Keratinocyte (primary cell): Measurements from ENCODE around the gene CNNM3.
A peak's percentile ranks its signal among the peaks of the same experiment; 100 is the strongest.

ENCODE experiments used
- EZH2 ChIP-seq: IDR thresholded peaks from one replicate; pipeline ENCODE4 v1.6.1; 2012; ENCODE audit warnings: inconsistent platforms, mild to moderate bottlenecking, low read length, moderate library complexity
- TF ChIP-seq, protein P1 (sequence below), 3 experiments: IDR thresholded peaks in 1 of 3; conservative IDR thresholded peaks in 1 of 3; optimal IDR thresholded peaks in 1 of 3; 2 replicates in 2 of 3; 3 replicates in 1 of 3; pipeline versions ENCODE3 to v1.5.1; 2011; ENCODE audit warnings: low read length in 3 of 3, mild to moderate bottlenecking in 3 of 3, moderate library complexity in 2 of 3, control low read depth in 1 of 3, inconsistent platforms in 1 of 3; ENCODE audit not compliant: insufficient read depth in 2 of 3; ENCODE audit errors: extremely low read depth in 1 of 3

DNA sequence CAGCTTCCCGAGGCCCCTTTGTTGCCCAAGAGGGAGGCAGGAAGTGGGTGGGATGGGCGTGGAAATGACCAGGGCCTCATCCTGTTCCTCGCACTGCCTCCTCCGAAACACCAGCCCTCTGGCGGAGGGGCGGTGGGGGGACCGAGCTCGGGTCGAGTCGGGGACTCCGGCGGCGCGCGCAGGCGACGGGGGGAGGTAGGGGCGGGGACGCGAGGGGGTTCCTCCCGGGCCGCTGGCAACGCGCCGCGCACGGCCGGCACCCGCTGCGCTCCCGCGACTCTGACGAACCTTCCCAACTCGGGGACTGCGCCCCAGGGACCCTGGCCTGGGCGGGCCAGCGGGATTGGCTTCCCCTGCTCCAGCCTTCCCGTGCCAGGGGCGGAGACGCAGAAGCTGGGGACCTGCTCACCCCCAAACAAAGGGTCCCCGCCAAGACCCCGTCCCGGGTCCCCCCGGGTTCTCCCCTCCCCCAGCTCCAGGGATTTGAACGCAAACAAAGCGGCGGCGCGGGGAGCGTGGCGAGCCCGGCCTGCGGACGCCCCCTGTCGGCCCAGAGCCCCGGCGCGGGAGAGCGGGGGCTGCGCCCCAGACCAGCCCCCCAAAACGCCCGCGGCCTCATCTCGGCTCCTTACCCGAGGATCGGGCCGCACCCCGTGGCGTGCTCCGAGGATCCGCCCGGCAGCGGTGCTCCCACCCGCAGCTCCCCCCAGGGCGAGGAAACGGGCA is 52.6 kb downstream of the CNNM3 start:
- TF ChIP-seq, protein P1, sequence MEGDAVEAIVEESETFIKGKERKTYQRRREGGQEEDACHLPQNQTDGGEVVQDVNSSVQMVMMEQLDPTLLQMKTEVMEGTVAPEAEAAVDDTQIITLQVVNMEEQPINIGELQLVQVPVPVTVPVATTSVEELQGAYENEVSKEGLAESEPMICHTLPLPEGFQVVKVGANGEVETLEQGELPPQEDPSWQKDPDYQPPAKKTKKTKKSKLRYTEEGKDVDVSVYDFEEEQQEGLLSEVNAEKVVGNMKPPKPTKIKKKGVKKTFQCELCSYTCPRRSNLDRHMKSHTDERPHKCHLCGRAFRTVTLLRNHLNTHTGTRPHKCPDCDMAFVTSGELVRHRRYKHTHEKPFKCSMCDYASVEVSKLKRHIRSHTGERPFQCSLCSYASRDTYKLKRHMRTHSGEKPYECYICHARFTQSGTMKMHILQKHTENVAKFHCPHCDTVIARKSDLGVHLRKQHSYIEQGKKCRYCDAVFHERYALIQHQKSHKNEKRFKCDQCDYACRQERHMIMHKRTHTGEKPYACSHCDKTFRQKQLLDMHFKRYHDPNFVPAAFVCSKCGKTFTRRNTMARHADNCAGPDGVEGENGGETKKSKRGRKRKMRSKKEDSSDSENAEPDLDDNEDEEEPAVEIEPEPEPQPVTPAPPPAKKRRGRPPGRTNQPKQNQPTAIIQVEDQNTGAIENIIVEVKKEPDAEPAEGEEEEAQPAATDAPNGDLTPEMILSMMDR (optimal IDR thresholded peaks at IDR 0.05 in 1 of 3, IDR thresholded peaks at IDR 0.05 in 1 of 3, conservative IDR thresholded peaks at IDR 0.05 in 1 of 3; ENCODE audit: extremely low read depth in 1 of 3, insufficient read depth in 2 of 3, low read length in 3 of 3): peak in 2 of 3 experiments; percentile 49 to 64
- no peak for TF ChIP-seq EZH2
